Breast epithelium (tissue), 3 donors: ENCODE measurements around the gene KRTAP6-2.

Source experiments
- CTCF ChIP-seq, 3 donors: fragments of 450-650 bp; IDR thresholded peaks; one replicate each; pipeline ENCODE4 v1.5.1; 2016 to 2017; ENCODE audit warnings: antibody characterized with exemption in 3 of 3, mild to moderate bottlenecking in 3 of 3, moderate library complexity in 3 of 3
- POLR2A ChIP-seq: fragments of 450-650 bp; IDR thresholded peaks from one replicate; pipeline ENCODE4 v1.6.1; 2016; ENCODE audit warnings: antibody characterized with exemption, mild to moderate bottlenecking, moderate library complexity

GRCh38 chr21:30580132-30580531 lies 18.6 kb downstream of the KRTAP6-2 start:
- TF ChIP-seq POLR2A (no peak), CTCF (IDR thresholded peaks at IDR 0.05) (no peak)
